HepG2 (cell line): ENCODE data around the gene NR1H2. TPM values are rescaled to one million over a fixed set of nuclear protein-coding genes. Genes with fewer than 3 reads are reported as not detected.

ENCODE experiments used
- ATAC-seq: fragments of 200-7000 bp; cut with Tn5 transposase; 3 replicates; pipeline ENCODE4 v1.9.1; 2020; ENCODE audit warnings: mild to moderate bottlenecking, moderate library complexity
- BruUV-seq: library from RNA; stranded (reverse); fragments of 400-500 nt; replicated peaks from 2 replicates; lab custom pipeline; 2021; lab: Mats Ljungman, UMichigan
- CTCF ChIA-PET: fragments of 300-600 bp; formaldehyde crosslinking; extraction: SDS; loops from one replicate; lab custom pipeline; 2021; ENCODE audit warnings: low total read pairs, inconsistent platforms, low intra/inter-chr PET ratio; lab: Yijun Ruan, JAX
- POLR2A ChIA-PET: fragments of 350-600 bp; sonication (Branson Sonifier 250); formaldehyde crosslinking; loops from one replicate; lab custom pipeline; 2020; ENCODE audit warnings: antibody characterized with exemption, inconsistent platforms; lab: Yijun Ruan, JAX
- DNase-seq: peaks from one replicate; pipeline ENCODE4 v3.0.0-alpha.2; 2015; ENCODE audit warnings: low spot score
- FAIRE-seq: peaks from 3 replicates; lab custom pipeline; 2011; peaks lifted over from hg19 to GRCh38; lab: Jason Lieb, UNC
- H2AFZ ChIP-seq: one replicate; pipeline ENCODE4 v1.6.1; 2011; ENCODE audit warnings: low read length, inconsistent platforms
- H3K27ac ChIP-seq: fragments of 300-600 bp; 3 replicates; pipeline ENCODE4 v1.8.0; 2011; ENCODE audit warnings: mixed run types, mild to moderate bottlenecking, mixed read lengths, low read length, inconsistent platforms; ENCODE audit not compliant: insufficient read depth; ENCODE audit errors: extremely low read length
- H3K27me3 ChIP-seq, 2 experiments: fragments of 200-600 bp in 1 of 2; 2 replicates in 1 of 2; 3 replicates in 1 of 2; pipeline versions ENCODE4 v1.6.0 to v1.8.0; 2011; ENCODE audit warnings: low read length in 2 of 2, mild to moderate bottlenecking in 2 of 2, moderate library complexity in 2 of 2, inconsistent platforms in 1 of 2; ENCODE audit not compliant: insufficient read depth in 2 of 2, control insufficient read depth in 1 of 2
- H3K36me3 ChIP-seq, 2 experiments: fragments of 200-600 bp in 1 of 2; replicated peaks in 1 of 2; 2 replicates in 1 of 2; 3 replicates in 1 of 2; pipeline versions ENCODE4 v1.5.1 to v1.8.0; 2011; ENCODE audit warnings: low read length in 2 of 2, inconsistent platforms in 1 of 2; ENCODE audit not compliant: insufficient read depth in 2 of 2, control insufficient read depth in 1 of 2
- H3K4me1 ChIP-seq: 2 replicates; pipeline ENCODE4 v1.5.1; 2012; ENCODE audit warnings: low read length, inconsistent platforms; ENCODE audit not compliant: insufficient read depth
- H3K4me2 ChIP-seq: 2 replicates; pipeline ENCODE4 v1.6.0; 2011; ENCODE audit warnings: low read depth, low read length, inconsistent platforms
- H3K4me3 ChIP-seq, 3 experiments: fragments of 200-600 bp in 1 of 3; sonication (generic), shearing (Covaris generic) in 1 of 3; replicated peaks in 1 of 3; 2 replicates each; pipeline ENCODE4 v1.5.1; 2011 to 2016; ENCODE audit warnings: low read length in 3 of 3, inconsistent platforms in 2 of 3, low read depth in 2 of 3, mild to moderate bottlenecking in 2 of 3, control low read depth in 1 of 3, mixed read lengths in 1 of 3; ENCODE audit not compliant: insufficient read depth in 1 of 3
- H3K79me2 ChIP-seq: one replicate; pipeline ENCODE4 v1.6.1; 2011; ENCODE audit warnings: low read length, inconsistent platforms; ENCODE audit not compliant: insufficient read depth
- H3K9ac ChIP-seq: 2 replicates; pipeline ENCODE4 v1.6.0; 2011; ENCODE audit warnings: mild to moderate bottlenecking, low read depth, low read length, inconsistent platforms; ENCODE audit not compliant: insufficient read depth
- H3K9me3 ChIP-seq: 2 replicates; pipeline ENCODE4 v1.5.1; 2012; ENCODE audit warnings: mild to moderate bottlenecking, low read length
- H4K20me1 ChIP-seq: 2 replicates; pipeline ENCODE4 v1.6.0; 2011; ENCODE audit warnings: inconsistent platforms, mild to moderate bottlenecking, low read length, moderate library complexity; ENCODE audit not compliant: insufficient read depth
- ARNT2 ChIP-seq: sonication (generic); formaldehyde crosslinking; IDR thresholded peaks from 2 replicates; pipeline ENCODE4 v1.8.0; 2022; ENCODE audit warnings: mild to moderate bottlenecking, low read depth, missing genetic modification reagents, moderate library complexity
- ATF7-NPFF ChIP-seq: sonication (generic); formaldehyde crosslinking; IDR thresholded peaks from 2 replicates; pipeline ENCODE4 v1.8.1; 2023; ENCODE audit warnings: mild to moderate bottlenecking, low read depth, missing genetic modification reagents, moderate library complexity
- CREB1 ChIP-seq, 2 experiments: fragments of 450-650 bp in 1 of 2; IDR thresholded peaks; 2 replicates each; pipeline ENCODE4 v1.6.1; 2016 to 2017; ENCODE audit warnings: control low read depth in 1 of 2, mild to moderate bottlenecking in 1 of 2, missing compliant biosample characterization in 1 of 2, missing genetic modification characterization in 1 of 2
- ELF1 ChIP-seq: sonication (generic); formaldehyde crosslinking; IDR thresholded peaks from 2 replicates; pipeline ENCODE4 v1.4.0; 2020; ENCODE audit warnings: missing genetic modification reagents
- HMGA1 ChIP-seq: sonication (generic); formaldehyde crosslinking; conservative IDR thresholded peaks from 2 replicates; pipeline ENCODE4 v1.4.0; 2020; ENCODE audit warnings: missing genetic modification reagents
- KLF6 ChIP-seq: IDR thresholded peaks from 2 replicates; pipeline ENCODE4 v1.8.0; 2016; ENCODE audit warnings: missing biosample characterization, missing genetic modification reagents
- MAFK ChIP-seq, 2 experiments: IDR thresholded peaks in 1 of 2; conservative IDR thresholded peaks in 1 of 2; 2 replicates each; pipeline ENCODE4 v1.6.1; 2011; ENCODE audit warnings: improper control_type of control experiment in 2 of 2, low read length in 2 of 2
- MXI1 ChIP-seq: IDR thresholded peaks from 3 replicates; pipeline ENCODE4 v1.6.1; 2012; ENCODE audit warnings: low read depth, low read length, inconsistent platforms, borderline replicate concordance
- NR1H2 ChIP-seq: sonication (generic); formaldehyde crosslinking; IDR thresholded peaks from 2 replicates; pipeline ENCODE4 v1.8.1; 2022; ENCODE audit warnings: low read depth, missing genetic modification reagents, borderline replicate concordance
- NR2F2 ChIP-seq: IDR thresholded peaks from 2 replicates; pipeline ENCODE4 v1.6.1; 2012; ENCODE audit warnings: low read depth, inconsistent platforms, borderline replicate concordance
- NR2F6 ChIP-seq, 2 experiments: IDR thresholded peaks; 2 replicates each; pipeline ENCODE4 v1.6.1; 2016; ENCODE audit warnings: antibody characterized with exemption in 1 of 2, mild to moderate bottlenecking in 1 of 2
- PITX1 ChIP-seq: sonication (generic); formaldehyde crosslinking; IDR thresholded peaks from 2 replicates; pipeline ENCODE4 v1.5.1; 2020; ENCODE audit warnings: mild to moderate bottlenecking, missing genetic modification reagents
- PRMT3 ChIP-seq: sonication (generic); formaldehyde crosslinking; IDR thresholded peaks from 2 replicates; pipeline ENCODE4 v1.8.1; 2022; ENCODE audit warnings: low read depth, mild to moderate bottlenecking, moderate library complexity, missing genetic modification reagents, borderline replicate concordance
- RAD21 ChIP-seq: fragments of 450-650 bp; formaldehyde crosslinking; IDR thresholded peaks from 2 replicates; pipeline ENCODE4 v1.5.0; 2020; ENCODE audit warnings: mild to moderate bottlenecking
- RFX3 ChIP-seq: IDR thresholded peaks from 2 replicates; pipeline ENCODE4 v1.6.1; 2016; ENCODE audit warnings: missing biosample characterization, missing genetic modification reagents
- SCMH1 ChIP-seq: sonication (generic); formaldehyde crosslinking; IDR thresholded peaks from 2 replicates; pipeline ENCODE4 v1.9.0; 2021; ENCODE audit warnings: missing genetic modification reagents, mild to moderate bottlenecking, borderline replicate concordance
- ZKSCAN1 ChIP-seq: fragments of 150-350 bp; IDR thresholded peaks from 2 replicates; pipeline ENCODE4 v1.6.1; 2014; ENCODE audit warnings: low read length
- ZNF616 ChIP-seq: sonication (generic); formaldehyde crosslinking; IDR thresholded peaks from 2 replicates; pipeline ENCODE4 v1.5.0; 2020; ENCODE audit warnings: low read depth, mild to moderate bottlenecking, missing genetic modification reagents
- ZNF703 ChIP-seq: sonication (generic); formaldehyde crosslinking; IDR thresholded peaks from 2 replicates; pipeline ENCODE4 v1.5.1; 2020; ENCODE audit warnings: missing genetic modification reagents, mild to moderate bottlenecking, moderate library complexity, borderline replicate concordance
- ZNF772 ChIP-seq: sonication (generic); formaldehyde crosslinking; IDR thresholded peaks from 2 replicates; pipeline ENCODE4 v1.5.0; 2020; ENCODE audit warnings: mild to moderate bottlenecking, missing genetic modification reagents
- ZSCAN9 ChIP-seq: IDR thresholded peaks from 2 replicates; pipeline ENCODE4 v1.6.1; 2016; ENCODE audit warnings: borderline replicate concordance
- WGBS: methylation state at CpG from one replicate; pipeline ENCODE4 v1.1.6; 2017; ENCODE audit warnings: low lambda C conversion rate; 5-methylcytosine and 5-hydroxymethylcytosine counted together
- in situ Hi-C: cut with HindIII; loops from 2 replicates; pipeline ENCODE4 v1.10.0; 2017; ENCODE audit warnings: low pct_unique_long_range_greater_than_20kb; ENCODE audit not compliant: extremely low pct_ligation_motif_present
- intact Hi-C: fragments of 100-400 bp; cut with micrococcal nuclease; formaldehyde crosslinking; loops from one replicate; pipeline ENCODE4 v1.10.0; 2022; ENCODE audit not compliant: unreplicated experiment
- polyA plus RNA-seq, 8 experiments: library from polyadenylated mRNA; depleted of rRNA in 3 of 8; stranded (reverse) in 7 of 8; unstranded in 1 of 8; fragments of >200 nt; fragmentation: Illumina TruSeq in 4 of 8; extraction: Trizol in 4 of 8; gene quantifications; 2 replicates each; pipeline versions ENCODE4 v1.2.1 to v1.2.3, GENCODE V29; 2011 to 2016; ENCODE audit warnings: low read depth in 4 of 8, missing spikeins in 1 of 8, mixed read lengths in 1 of 8; ENCODE audit not compliant: insufficient read depth in 1 of 8
- total RNA-seq, 5 experiments: library from RNA; depleted of rRNA; stranded (reverse); fragments of >200 nt; fragmentation: Illumina TruSeq; extraction: Trizol; gene quantifications; 2 replicates each; pipeline ENCODE4 v1.2.3, GENCODE V29; 2016; ENCODE audit warnings: low read depth in 1 of 5

Gene NR1H2
- total and polyA plus RNA-seq, 2 of the 13 experiments (the other 11 are each of a cell fraction or from before 2014, with no cell fraction given): 10.3 to 13.5 TPM

DNA sequence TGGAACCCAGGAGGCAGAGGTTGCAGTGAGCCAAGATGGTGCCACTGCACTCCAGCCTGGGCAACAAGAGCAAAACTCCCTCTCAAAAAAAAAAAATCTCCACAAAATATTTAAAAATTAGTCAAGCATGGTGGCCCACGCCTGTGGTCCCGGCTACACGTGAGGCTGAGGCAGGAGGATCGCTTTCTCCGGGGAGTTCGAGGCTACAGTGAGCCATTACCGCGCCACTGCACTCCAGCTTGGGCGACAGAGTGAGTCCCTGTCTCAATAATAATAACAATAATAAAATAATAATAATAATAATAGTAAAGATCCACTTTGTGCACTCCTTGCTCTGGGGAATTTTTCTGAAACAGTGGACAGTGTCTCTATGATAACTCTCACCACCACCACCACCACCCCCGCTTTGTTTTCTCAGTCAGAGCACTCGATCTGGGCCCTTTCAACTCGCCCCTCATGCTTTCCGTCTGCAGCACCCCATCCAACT, 19.5 kb upstream of the NR1H2 start (continued):
- TF ChIP-seq PITX1 (CRISPR knock-in tag) (no peak), NR1H2 (CRISPR knock-in tag) (no peak), SCMH1 (CRISPR knock-in tag) (no peak), ZKSCAN1 (no peak), ZSCAN9 (CRISPR knock-in tag) (no peak), MAFK (conservative IDR thresholded peaks at IDR 0.05 in 1 of 2, IDR thresholded peaks at IDR 0.05 in 1 of 2; ENCODE audit: low read length in 2 of 2) (no peak)

DNA sequence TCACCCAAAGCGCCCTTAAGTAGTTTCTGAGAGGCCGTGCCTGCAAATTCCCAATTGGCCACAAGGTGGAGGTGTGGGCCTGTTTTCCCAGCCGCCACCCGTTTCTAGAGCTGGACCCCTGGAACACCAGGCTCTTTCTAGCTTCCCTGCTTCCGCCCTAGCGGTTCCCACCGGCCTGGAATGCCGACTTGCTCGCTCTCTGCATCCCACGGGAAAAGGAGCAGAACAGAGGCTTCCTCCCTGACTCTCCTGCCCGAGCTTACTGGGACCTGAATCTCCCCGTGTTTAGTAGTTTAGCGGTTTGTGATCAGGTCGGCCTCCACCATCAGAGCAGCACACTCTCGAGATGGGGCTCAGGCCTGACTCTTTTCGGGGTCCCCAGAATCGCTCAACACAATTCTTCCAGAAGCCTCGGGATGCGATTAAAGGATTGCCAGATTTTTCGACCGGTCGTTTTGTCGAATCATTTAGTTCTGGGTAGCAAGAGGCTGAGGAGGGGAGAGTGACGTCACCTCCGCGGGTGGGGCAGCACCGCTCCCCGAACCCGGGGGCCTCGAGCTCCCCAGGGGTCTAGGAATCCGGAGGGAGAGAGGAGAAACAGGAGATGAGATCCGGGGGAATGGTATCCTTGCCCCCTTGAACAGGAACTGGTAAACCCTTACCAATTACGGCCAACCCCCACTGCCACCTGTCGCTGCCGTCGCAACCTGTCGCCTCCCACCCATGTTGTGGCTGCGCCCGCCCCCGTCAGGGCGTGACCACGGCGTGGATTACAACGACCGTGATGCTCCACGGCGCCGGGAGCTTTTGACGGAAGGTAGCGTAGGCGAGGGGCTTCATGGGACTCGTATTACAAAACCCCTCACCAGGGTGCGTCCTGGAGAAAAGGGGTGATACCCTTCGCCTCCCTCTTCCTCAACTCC, 18.8 kb upstream of the NR1H2 start:
- ATAC-seq (peak; percentile 81), DNase-seq (peak; percentile 52), FAIRE-seq (peak; percentile 92)
- no peak overlapping the region for H2AFZ ChIP-seq
- WGBS: 44% methylated on average over 47 of the region's 54 CpGs
- no peaks in the 10 kb centered on the region for H4K20me1 ChIP-seq
- peaks cover 11% of the 10 kb centered on the region; the same call in 1 of the 2 replicates for H3K4me1 ChIP-seq
- ChIA-PET POLR2A (interaction anchor here (0.8 to 1.2 kb wide), 7 partner anchors 8 to 448 kb away, joined by 3 to 6 read pairs (median 4); partner anchors contain the start of genes KCNC3 and POLD1), CTCF (interaction anchor here (1.1 to 2.4 kb wide), 3 partner anchors 11 to 122 kb away, joined by 4 to 21 read pairs (median 7); no protein-coding TSS in a partner anchor)
- H3K4me2 ChIP-seq: peak overlapping the region; percentile 88
- H3K27ac ChIP-seq: no peak overlapping the region
- peak overlapping the region; percentile 38 for H3K9ac ChIP-seq
- intact Hi-C loops (loop anchor here (1.0 kb wide), 1 partner anchor 122 kb away; no protein-coding TSS in a partner anchor), in situ Hi-C loops (loop anchor here (25.0 kb wide), 1 partner anchor 430 kb away; the partner anchor contains the start of gene ACP4)
- peak overlapping the region; percentile 39 to 72 (median 56); a peak in 5 of 6 replicates for H3K4me3 ChIP-seq
- H3K36me3 ChIP-seq: no peaks in the 10 kb centered on the region
- no peaks in the 10 kb centered on the region for H3K9me3 ChIP-seq
- H3K27me3 ChIP-seq: no peaks in the 10 kb centered on the region
- no peaks in the 10 kb centered on the region for H3K79me2 ChIP-seq
- no TSS peak for BruUV-seq
- TF ChIP-seq NR2F6 (IDR thresholded peaks at IDR 0.05): no peak
- TF ChIP-seq NR2F6 (CRISPR knock-in tag; IDR thresholded peaks at IDR 0.05): 0 out of 2 replicates have a peak, but pooled peaks have one; percentile 14
- TF ChIP-seq ARNT2 (CRISPR knock-in tag): peak; percentile 47; the same call in 1 of the 2 replicates
- peak; percentile 82 for TF ChIP-seq RAD21 (CRISPR knock-in tag)
- TF ChIP-seq HMGA1 (CRISPR knock-in tag): no peak
- peak; percentile 65 for TF ChIP-seq ELF1 (CRISPR knock-in tag)
- TF ChIP-seq ATF7-NPFF (CRISPR knock-in tag): no peak
- TF ChIP-seq CREB1 (IDR thresholded peaks at IDR 0.05): peak; percentile 90
- TF ChIP-seq CREB1 (CRISPR knock-in tag; IDR thresholded peaks at IDR 0.05): peak; percentile 80
- TF ChIP-seq RFX3 (CRISPR knock-in tag): no peak
- TF ChIP-seq KLF6 (CRISPR knock-in tag): 0 out of 2 replicates have a peak, but pooled peaks have one; percentile 40
- no peak for TF ChIP-seq ZNF703 (CRISPR knock-in tag)
- TF ChIP-seq MXI1: no peak
- peak; percentile 56; the same call in 1 of the 2 replicates for TF ChIP-seq ZNF772 (CRISPR knock-in tag)
- no peak for TF ChIP-seq NR2F2
- TF ChIP-seq ZNF616: no peak
- no peak for TF ChIP-seq PRMT3 (CRISPR knock-in tag)
